Measurements from ENCODE around the gene CPNE6. TPM values are rescaled to one million over a fixed set of nuclear protein-coding genes. Genes with fewer than 3 reads are reported as not detected.

CPNE6 gene
- total RNA-seq, 2 donors from 2014 or later, result 1.3 to 2.4 TPM

DNA sequence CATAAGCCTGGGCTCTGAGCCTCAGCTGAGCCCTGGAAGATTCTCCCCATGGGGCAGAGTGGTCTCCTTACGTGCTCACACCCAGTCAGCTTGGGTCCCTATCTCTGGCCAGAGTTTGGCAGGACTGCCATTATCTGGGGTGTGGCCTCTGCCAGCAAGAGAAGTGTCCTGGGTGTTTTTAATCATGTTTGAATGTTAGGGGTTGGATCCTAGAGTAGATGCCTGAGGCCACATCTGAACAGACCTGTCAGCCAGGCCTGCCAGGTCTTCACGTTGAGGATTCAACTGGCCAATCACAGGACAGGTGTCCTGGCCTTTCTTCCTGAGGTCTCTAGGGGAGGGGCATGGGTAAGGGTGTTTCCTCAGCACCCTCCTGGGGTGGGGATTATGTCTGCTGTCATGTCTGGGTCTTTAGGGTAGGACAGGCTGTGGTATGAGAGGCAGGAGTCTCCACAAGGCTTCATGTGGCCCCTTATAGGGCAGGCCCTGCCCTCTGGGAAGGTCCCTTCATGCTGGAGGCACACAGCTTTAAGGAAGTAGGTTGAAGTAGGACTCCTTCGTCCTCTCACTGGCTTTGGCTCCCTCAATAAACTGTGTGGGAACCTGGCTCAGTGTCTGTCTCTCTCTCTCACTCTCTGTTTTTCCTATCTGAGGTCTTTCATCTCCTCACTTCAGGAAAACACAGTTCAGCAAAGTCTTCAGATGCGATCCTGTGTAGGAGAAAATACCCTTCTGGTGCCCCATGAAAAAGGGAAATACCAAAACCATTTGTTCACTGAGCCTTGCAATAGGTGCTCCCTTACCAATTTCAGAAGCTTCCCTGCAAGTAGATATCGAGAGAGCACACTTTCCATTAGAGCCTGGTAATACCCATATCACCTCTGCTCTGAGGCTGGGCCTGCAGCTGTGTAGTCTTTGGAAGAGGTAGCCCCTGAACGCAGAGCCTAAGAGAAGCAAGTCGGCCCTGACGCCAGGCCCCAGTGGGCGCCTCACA is 52.4 kb downstream of the CPNE6 start:
- ATAC-seq (ENCODE audit: insufficient number of reproducible peaks, low FRiP score, low read depth) (no peak), DNase-seq (ENCODE audit: low spot score) (no peak)
- Histone ChIP-seq H3K27me3 (replicated peaks; ENCODE audit: insufficient read depth) (no peaks in the 10 kb centered on the region), H3K4me3 (no peak overlapping the region), H3K4me1 (ENCODE audit: control insufficient read depth in 1 of 2, low read depth in 2 of 2) (no peaks in the 10 kb centered on the region), H3K36me3 (peaks cover 37% of the 10 kb centered on the region), H3K9me3 (no peaks in the 10 kb centered on the region), H3K27ac (no peak overlapping the region)
- TF ChIP-seq, protein P1, sequence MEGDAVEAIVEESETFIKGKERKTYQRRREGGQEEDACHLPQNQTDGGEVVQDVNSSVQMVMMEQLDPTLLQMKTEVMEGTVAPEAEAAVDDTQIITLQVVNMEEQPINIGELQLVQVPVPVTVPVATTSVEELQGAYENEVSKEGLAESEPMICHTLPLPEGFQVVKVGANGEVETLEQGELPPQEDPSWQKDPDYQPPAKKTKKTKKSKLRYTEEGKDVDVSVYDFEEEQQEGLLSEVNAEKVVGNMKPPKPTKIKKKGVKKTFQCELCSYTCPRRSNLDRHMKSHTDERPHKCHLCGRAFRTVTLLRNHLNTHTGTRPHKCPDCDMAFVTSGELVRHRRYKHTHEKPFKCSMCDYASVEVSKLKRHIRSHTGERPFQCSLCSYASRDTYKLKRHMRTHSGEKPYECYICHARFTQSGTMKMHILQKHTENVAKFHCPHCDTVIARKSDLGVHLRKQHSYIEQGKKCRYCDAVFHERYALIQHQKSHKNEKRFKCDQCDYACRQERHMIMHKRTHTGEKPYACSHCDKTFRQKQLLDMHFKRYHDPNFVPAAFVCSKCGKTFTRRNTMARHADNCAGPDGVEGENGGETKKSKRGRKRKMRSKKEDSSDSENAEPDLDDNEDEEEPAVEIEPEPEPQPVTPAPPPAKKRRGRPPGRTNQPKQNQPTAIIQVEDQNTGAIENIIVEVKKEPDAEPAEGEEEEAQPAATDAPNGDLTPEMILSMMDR (IDR thresholded peaks at IDR 0.05), result no peak

DNA sequence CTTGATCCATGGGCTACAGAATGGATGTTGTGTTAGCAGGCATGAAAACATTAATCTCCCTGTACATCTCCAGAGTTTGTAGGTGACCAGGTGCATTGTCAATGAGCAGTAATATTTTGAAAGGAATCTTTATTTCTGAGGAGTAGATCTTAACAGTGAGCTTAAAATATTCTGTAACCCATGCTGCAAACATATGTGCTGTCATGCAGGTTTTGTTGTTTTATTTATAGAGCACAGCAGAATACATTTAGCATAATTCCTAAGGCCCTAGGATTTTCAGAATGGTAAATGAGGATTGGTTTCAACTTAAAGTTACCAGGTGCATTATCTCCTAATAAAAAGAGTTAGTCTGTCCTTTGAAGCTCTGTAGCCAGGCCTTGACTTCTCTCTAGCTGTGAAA is 55.6 kb downstream of the CPNE6 start:
- Histone ChIP-seq H3K4me1 (ENCODE audit: control insufficient read depth in 1 of 2, low read depth in 2 of 2) (no peaks in the 10 kb centered on the region), H3K4me3 (no peak overlapping the region), H3K27me3 (replicated peaks; ENCODE audit: insufficient read depth) (no peaks in the 10 kb centered on the region), H3K9me3 (no peaks in the 10 kb centered on the region), H3K27ac (no peak overlapping the region), H3K36me3 (peaks cover 11% of the 10 kb centered on the region)
- no peak for ATAC-seq (ENCODE audit: insufficient number of reproducible peaks, low FRiP score, low read depth)
- DNase-seq (ENCODE audit: low spot score), result no peak
- TF ChIP-seq, protein P1 (IDR thresholded peaks at IDR 0.05), result no peak

- ATAC-seq (ENCODE audit: insufficient number of reproducible peaks, low FRiP score, low read depth) (no peak), DNase-seq (ENCODE audit: low spot score) (no peak)
- no peaks in the 10 kb centered on the region for H3K27me3 ChIP-seq (replicated peaks; ENCODE audit: insufficient read depth)
- peaks cover 7% of the 10 kb centered on the region for H3K36me3 ChIP-seq
- H3K4me3 ChIP-seq, result no peak overlapping the region
- no peak overlapping the region for H3K27ac ChIP-seq
- H3K4me1 ChIP-seq (ENCODE audit: control insufficient read depth in 1 of 2, low read depth in 2 of 2), result no peaks in the 10 kb centered on the region
- H3K9me3 ChIP-seq, result no peaks in the 10 kb centered on the region
- TF ChIP-seq, protein P1 (IDR thresholded peaks at IDR 0.05), result no peak
Observed at GRCh38 chr14:24127673-24128072, 56.3 kb downstream of the CPNE6 start.

Other genes starting within 250 kb of the CPNE6 start
- gene DHRS4, start 117.8 kb upstream of the CPNE6 start, total RNA-seq, result 10 to 100 TPM; 18.0 to 20.6 TPM
- gene DHRS4L2, start 82.6 kb upstream of the CPNE6 start, total RNA-seq, result 1 to 10 TPM; 5.5 to 6.9 TPM
- under 1 TPM in 1 of 2 donors, not detected in 1; 0.14 TPM for gene CARMIL3, start 19.6 kb upstream of the CPNE6 start, total RNA-seq
- gene PCK2, start 22.7 kb downstream of the CPNE6 start, total RNA-seq, result 10 to 100 TPM; 11.4 to 16.9 TPM
- 10 to 100 TPM; 52.8 to 54.2 TPM for gene DCAF11, start 43.2 kb downstream of the CPNE6 start, total RNA-seq
- gene NRL, start 43.4 kb downstream of the CPNE6 start, total RNA-seq, result 1 to 10 TPM in 1 of 2 donors, under 1 TPM in 1; 0.92 to 6.1 TPM
- under 1 TPM in 1 of 2 donors, not detected in 1; 0.78 TPM for gene FITM1, start 59.1 kb downstream of the CPNE6 start, total RNA-seq
- gene PSME1, start 64.6 kb downstream of the CPNE6 start, total RNA-seq, result 10 to 100 TPM; 61.2 to 84.5 TPM
- 10 to 100 TPM in 1 of 2 donors, 1 to 10 TPM in 1; 4.9 to 18.6 TPM for gene EMC9, start 70.0 kb downstream of the CPNE6 start, total RNA-seq
- gene PSME2, start 75.0 kb downstream of the CPNE6 start, total RNA-seq, result 10 to 100 TPM; 24.6 to 28.8 TPM
- 10 to 100 TPM; 60.4 to 94.6 TPM for gene RNF31, start 75.9 kb downstream of the CPNE6 start, total RNA-seq
- gene IRF9, start 89.7 kb downstream of the CPNE6 start, total RNA-seq, result 10 to 100 TPM; 74.8 to 86.1 TPM
- gene REC8, start 100.5 kb downstream of the CPNE6 start, total RNA-seq, result 10 to 100 TPM; 13.1 to 23.6 TPM
- gene IPO4, start 117.3 kb downstream of the CPNE6 start, total RNA-seq, result 10 to 100 TPM; 19.9 to 64.6 TPM
- gene TM9SF1, start 123.9 kb downstream of the CPNE6 start, total RNA-seq, result 10 to 100 TPM; 51.8 to 81.9 TPM
- gene TSSK4, start 134.1 kb downstream of the CPNE6 start, total RNA-seq, result not detected
- gene CHMP4A, start 141.9 kb downstream of the CPNE6 start, total RNA-seq, result 10 to 100 TPM; 33.4 to 58.3 TPM
- 10 to 100 TPM; 15.7 to 24.0 TPM for gene MDP1, start 144.5 kb downstream of the CPNE6 start, total RNA-seq
- gene NEDD8, start 160.8 kb downstream of the CPNE6 start, total RNA-seq, result 10 to 100 TPM; 76.0 to 91.4 TPM
- 10 to 100 TPM; 39.2 to 51.3 TPM for gene GMPR2, start 161.4 kb downstream of the CPNE6 start, total RNA-seq
- gene TINF2, start 171.1 kb downstream of the CPNE6 start, total RNA-seq, result 10 to 100 TPM; 52.4 to 83.5 TPM
- under 1 TPM in 1 of 2 donors, not detected in 1; 0.21 TPM for gene TGM1, start 191.6 kb downstream of the CPNE6 start, total RNA-seq
- 10 to 100 TPM; 28.2 to 44.7 TPM for gene RABGGTA, start 200.0 kb downstream of the CPNE6 start, total RNA-seq
- 10 to 100 TPM; 25.5 to 31.4 TPM for gene DHRS1, start 228.2 kb downstream of the CPNE6 start, total RNA-seq
- 10 to 100 TPM; 15.8 to 19.2 TPM for gene NOP9, start 228.3 kb downstream of the CPNE6 start, total RNA-seq
- 10 to 100 TPM; 10.9 to 17.3 TPM for gene CIDEB, start 236.4 kb downstream of the CPNE6 start, total RNA-seq
- 10 to 100 TPM; 15.2 to 21.8 TPM for gene LTB4R2, start 238.6 kb downstream of the CPNE6 start, total RNA-seq
- 10 to 100 TPM in 1 of 2 donors, 1 to 10 TPM in 1; 8.9 to 13.1 TPM for gene LTB4R, start 239.9 kb downstream of the CPNE6 start, total RNA-seq